ENCODE results near the gene PRPSAP2.

The PRPSAP2 gene

DNA sequence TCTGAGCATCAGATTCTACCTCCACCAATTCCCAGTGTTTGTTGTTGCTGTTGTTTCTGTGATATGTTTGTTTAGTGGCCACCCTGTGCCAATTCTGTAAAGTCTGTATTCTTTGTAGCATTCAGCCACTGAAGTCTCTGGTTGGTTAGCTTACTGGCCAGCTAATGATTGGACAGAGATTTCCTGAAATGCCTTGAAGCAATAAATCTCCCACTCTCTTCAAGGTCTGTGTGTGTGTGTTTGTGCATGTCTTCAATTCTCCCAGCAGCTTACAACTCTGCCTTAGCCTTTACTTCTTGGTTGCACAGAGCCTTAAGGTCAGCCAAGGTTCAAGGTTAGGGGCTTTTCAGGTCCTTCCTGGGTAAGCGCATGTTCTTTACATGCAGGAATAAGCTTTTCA lies 38.2 kb downstream of the PRPSAP2 start:
- H3K4me3 ChIP-seq (ENCODE audit: low read length): no peak overlapping the region
- DNase-seq (ENCODE audit: low read depth): no peak
- TF ChIP-seq, protein P1, sequence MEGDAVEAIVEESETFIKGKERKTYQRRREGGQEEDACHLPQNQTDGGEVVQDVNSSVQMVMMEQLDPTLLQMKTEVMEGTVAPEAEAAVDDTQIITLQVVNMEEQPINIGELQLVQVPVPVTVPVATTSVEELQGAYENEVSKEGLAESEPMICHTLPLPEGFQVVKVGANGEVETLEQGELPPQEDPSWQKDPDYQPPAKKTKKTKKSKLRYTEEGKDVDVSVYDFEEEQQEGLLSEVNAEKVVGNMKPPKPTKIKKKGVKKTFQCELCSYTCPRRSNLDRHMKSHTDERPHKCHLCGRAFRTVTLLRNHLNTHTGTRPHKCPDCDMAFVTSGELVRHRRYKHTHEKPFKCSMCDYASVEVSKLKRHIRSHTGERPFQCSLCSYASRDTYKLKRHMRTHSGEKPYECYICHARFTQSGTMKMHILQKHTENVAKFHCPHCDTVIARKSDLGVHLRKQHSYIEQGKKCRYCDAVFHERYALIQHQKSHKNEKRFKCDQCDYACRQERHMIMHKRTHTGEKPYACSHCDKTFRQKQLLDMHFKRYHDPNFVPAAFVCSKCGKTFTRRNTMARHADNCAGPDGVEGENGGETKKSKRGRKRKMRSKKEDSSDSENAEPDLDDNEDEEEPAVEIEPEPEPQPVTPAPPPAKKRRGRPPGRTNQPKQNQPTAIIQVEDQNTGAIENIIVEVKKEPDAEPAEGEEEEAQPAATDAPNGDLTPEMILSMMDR (conservative IDR thresholded peaks at IDR 0.05; ENCODE audit: low read depth, low read length): no peak

DNA sequence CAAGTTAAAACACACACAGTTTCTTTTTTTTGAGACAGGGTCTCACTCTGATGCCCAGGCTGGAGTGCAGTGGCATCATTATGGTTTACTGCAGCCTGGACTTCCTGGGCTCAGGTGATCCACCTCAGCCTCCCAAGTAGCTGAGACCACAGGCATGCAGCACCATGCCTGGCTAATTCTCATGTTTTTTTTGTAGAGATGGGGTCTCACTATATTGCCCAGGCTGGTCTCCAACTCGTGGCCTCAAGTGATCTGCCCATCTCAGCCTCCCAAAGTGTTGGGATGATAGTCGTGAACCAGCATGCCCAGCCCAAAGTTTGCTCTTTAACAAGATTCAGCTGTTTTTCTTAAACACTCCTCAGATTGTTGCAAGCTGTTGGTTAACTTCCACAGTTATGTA lies 39.0 kb downstream of the PRPSAP2 start:
- H3K4me3 ChIP-seq (ENCODE audit: low read length): no peak overlapping the region
- TF ChIP-seq, protein P1 (conservative IDR thresholded peaks at IDR 0.05; ENCODE audit: low read depth, low read length): no peak
- DNase-seq (ENCODE audit: low read depth): no peak

DNA sequence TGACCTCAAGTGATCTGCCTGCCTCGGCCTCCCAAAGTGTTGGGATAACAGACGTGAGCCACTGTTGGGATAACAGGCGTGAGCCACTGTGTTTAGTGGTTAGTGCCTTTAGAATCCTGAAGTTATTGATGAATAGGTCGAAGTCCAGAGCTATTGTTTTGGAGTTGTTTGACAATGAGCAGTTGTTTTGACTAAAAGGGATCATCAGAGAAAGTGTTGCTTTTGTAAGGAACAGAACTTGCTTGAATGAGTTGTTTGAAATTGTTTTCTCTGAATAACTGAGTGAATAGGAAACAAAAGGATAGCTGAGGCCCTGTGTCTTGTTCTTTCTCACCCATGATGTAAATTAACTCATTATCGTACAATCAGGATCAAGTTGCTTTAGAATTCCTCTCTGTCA lies 46.6 kb downstream of the PRPSAP2 start:
- H3K4me3 ChIP-seq (ENCODE audit: low read length): no peak overlapping the region
- DNase-seq (ENCODE audit: low read depth): no peak
- TF ChIP-seq, protein P1 (conservative IDR thresholded peaks at IDR 0.05; ENCODE audit: low read depth, low read length): no peak

DNA sequence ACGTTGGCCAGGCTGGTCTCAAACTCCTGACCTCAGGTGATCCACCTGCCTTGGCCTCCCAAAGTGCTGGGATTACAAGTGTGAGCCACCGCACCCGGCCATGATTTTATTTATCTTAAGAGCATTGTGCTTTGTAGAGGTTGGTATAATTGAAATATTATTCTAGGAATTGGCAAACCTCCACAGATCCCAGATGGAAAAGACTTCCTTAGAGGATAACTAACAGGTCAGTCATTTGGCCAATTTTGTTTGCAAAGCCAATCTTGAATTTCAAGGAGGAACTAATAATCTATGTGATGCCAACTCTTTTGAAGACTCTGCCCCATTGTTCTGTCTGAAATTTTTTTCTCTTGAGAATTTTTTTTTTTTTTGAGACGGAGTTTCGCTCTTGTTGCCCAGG lies 47.3 kb downstream of the PRPSAP2 start:
- no peak overlapping the region for H3K4me3 ChIP-seq (ENCODE audit: low read length)
- TF ChIP-seq, protein P1 (conservative IDR thresholded peaks at IDR 0.05; ENCODE audit: low read depth, low read length): no peak
- no peak for DNase-seq (ENCODE audit: low read depth)

DNA sequence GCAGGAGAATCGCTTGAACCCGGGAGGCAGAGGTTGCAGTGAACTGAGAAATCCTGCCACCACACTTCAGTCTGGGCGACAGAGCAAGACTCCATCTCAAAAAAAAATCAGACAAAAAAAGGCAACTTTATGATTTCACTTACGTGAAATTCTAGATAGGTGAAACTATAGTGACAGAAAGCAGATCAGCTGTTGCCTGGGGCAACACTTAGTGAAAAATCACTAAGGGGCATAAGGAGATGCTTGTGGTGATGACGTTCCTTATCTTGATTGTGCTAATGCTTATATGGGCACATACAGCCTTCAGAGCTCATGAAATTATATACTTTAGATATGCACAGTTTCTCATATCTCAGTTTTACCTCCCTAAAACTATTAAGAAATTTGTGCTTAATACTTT lies 52.4 kb downstream of the PRPSAP2 start:
- TF ChIP-seq, protein P1 (conservative IDR thresholded peaks at IDR 0.05; ENCODE audit: low read depth, low read length): no peak
- no peak for DNase-seq (ENCODE audit: low read depth)

DNA sequence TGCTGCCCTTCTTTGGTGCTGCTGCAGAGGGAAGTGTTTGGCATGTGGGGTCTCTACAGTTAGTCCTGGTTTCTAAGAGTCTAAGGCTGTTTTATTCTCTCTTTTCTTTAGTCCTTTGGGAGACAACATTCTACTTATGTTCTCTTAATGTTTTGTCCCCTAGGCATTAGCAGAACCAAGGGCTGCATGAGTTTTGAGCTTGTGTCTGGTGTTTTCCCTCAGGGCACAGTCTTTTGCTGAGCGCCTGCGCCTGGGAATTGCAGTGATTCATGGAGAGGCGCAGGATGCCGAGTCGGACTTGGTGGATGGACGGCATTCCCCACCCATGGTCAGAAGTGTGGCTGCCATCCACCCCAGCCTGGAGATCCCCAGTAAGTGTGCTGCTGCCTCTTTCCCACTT lies 53.0 kb downstream of the PRPSAP2 start:
- TF ChIP-seq, protein P1 (conservative IDR thresholded peaks at IDR 0.05; ENCODE audit: low read depth, low read length): no peak
- no peak for DNase-seq (ENCODE audit: low read depth)
- H3K4me3 ChIP-seq (ENCODE audit: low read length): no peak overlapping the region

More for the DNA sequence above, 52.4 kb downstream of the PRPSAP2 start:
- no peak overlapping the region for H3K4me3 ChIP-seq (ENCODE audit: low read length)

DNA sequence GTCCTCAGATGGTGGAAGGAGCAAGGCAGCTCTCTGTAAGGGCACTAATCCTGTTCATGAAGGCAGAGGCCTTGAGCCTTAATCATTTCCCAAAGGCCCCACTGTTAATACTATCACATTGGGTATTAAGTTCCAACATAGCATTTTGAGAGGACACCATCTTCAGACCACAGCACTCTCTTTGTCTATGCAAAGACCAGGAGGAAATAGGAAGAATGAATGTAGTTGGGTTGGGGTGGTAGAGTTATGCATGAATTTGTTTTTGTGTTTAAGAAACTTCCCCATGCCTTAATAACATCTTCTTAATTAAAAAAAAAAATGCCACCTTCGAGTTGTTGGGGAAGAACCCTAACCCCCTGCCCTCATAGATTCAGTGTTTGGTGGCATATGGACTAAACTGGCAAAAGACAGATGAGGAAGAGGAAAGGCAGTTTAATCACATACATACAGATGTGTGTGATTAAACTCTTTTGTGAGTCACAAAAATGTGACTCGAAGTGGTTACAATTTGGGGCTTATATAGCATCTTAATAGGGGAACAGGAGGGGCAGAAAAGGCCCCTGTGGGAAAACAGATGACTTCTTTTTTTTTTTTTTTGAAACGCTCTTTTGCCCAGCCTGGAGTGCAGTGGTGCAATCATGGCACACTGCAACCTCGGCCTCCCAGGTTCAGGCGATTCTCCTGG lies 59.0 kb downstream of the PRPSAP2 start:
- TF ChIP-seq, protein P1 (conservative IDR thresholded peaks at IDR 0.05; ENCODE audit: low read depth, low read length): no peak
- H3K4me3 ChIP-seq (ENCODE audit: low read length): no peak overlapping the region
- no peak for DNase-seq (ENCODE audit: low read depth)

All from retinal pigment epithelial cell (primary cell).